Renal pelvis (tissue), 4 donors: ENCODE results near the gene LPIN3. TPM values are rescaled to one million over a fixed set of nuclear protein-coding genes. Genes with fewer than 3 reads are reported as not detected.
A peak's percentile ranks its signal among the peaks of the same experiment; 100 is the strongest.

Source experiments
- DNase-seq: peaks from one replicate; pipeline ENCODE4 v3.0.0-alpha.2; 2013
- polyA plus RNA-seq, 3 donors: library from polyadenylated mRNA; unstranded; fragments of 120-200 nt; gene quantifications; one replicate each; pipeline ENCODE4 v1.2.1, GENCODE V29; 2013; ENCODE audit not compliant: insufficient read length in 3 of 3

Gene LPIN3
- polyA plus RNA-seq, 3 donors, result 11.0 to 20.9 (median 18.5) TPM

GRCh38 chr20:41365777-41366545, 25.3 kb downstream of the LPIN3 start:
- no peak for DNase-seq

GRCh38 chr20:41366546-41367392, 26.1 kb downstream of the LPIN3 start, which contains the start of gene EMILIN3:
TSS of gene EMILIN3 (minus strand) at chr20:41366818. CDS start at chr20:41366634, 184 bp downstream.
- DNase-seq, result no peak

- DNase-seq, result no peak
Measured at GRCh38 chr20:41367393-41367695, 26.7 kb downstream of the LPIN3 start.

GRCh38 chr20:41367956-41368355, 27.3 kb downstream of the LPIN3 start:
- DNase-seq, result no peak

GRCh38 chr20:41369673-41370072, 29.1 kb downstream of the LPIN3 start:
- no peak for DNase-seq

GRCh38 chr20:41370176-41370575, 29.6 kb downstream of the LPIN3 start:
- DNase-seq, result no peak

- no peak for DNase-seq
Measured at GRCh38 chr20:41371371-41371770, 30.8 kb downstream of the LPIN3 start.

- no peak for DNase-seq
Measured at GRCh38 chr20:41373251-41373783, 32.7 kb downstream of the LPIN3 start.

GRCh38 chr20:41373931-41374920, 33.6 kb downstream of the LPIN3 start:
- peak; percentile 52 for DNase-seq

- DNase-seq, result no peak
Measured at GRCh38 chr20:41375846-41376245, 35.2 kb downstream of the LPIN3 start.

GRCh38 chr20:41376349-41376748, 35.7 kb downstream of the LPIN3 start:
- no peak for DNase-seq

GRCh38 chr20:41377275-41377674, 36.7 kb downstream of the LPIN3 start:
- DNase-seq, result no peak

GRCh38 chr20:41379551-41379950, 38.9 kb downstream of the LPIN3 start:
- DNase-seq, result no peak

GRCh38 chr20:41380551-41381193, 40.1 kb downstream of the LPIN3 start:
- DNase-seq, result no peak

GRCh38 chr20:41382791-41383305, 42.2 kb downstream of the LPIN3 start:
- no peak for DNase-seq

GRCh38 chr20:41386502-41387427, 46.1 kb downstream of the LPIN3 start:
- DNase-seq, result no peak

- DNase-seq, result peak; percentile 61
Measured at GRCh38 chr20:41387444-41387851, 46.8 kb downstream of the LPIN3 start.

GRCh38 chr20:41390889-41391288, 50.3 kb downstream of the LPIN3 start:
- DNase-seq, result no peak

GRCh38 chr20:41391587-41392001, 51.0 kb downstream of the LPIN3 start:
- DNase-seq, result no peak

GRCh38 chr20:41392295-41392694, 51.7 kb downstream of the LPIN3 start:
- no peak for DNase-seq
